Parathyroid adenoma (tissue), 2 donors: ENCODE measurements around the gene AATF.

ENCODE experiments used
- H2AFZ ChIP-seq: fragments of 300-600 bp; sonication (generic); one replicate; pipeline ENCODE4 v1.7.0; 2017; ENCODE audit warnings: antibody characterized with exemption, mild to moderate bottlenecking
- H3K27ac ChIP-seq: fragments of 300-600 bp; sonication (generic); one replicate; pipeline ENCODE4 v1.7.0; 2017
- H3K27me3 ChIP-seq: fragments of 300-600 bp; sonication (generic); one replicate; pipeline ENCODE4 v1.7.0; 2017; ENCODE audit warnings: low read length; ENCODE audit not compliant: control insufficient read depth, insufficient read depth
- H3K36me3 ChIP-seq: fragments of 300-600 bp; sonication (generic); one replicate; pipeline ENCODE4 v1.7.0; 2017; ENCODE audit warnings: low read length; ENCODE audit not compliant: control insufficient read depth, insufficient read depth
- H3K4me1 ChIP-seq: fragments of 300-600 bp; sonication (generic); one replicate; pipeline ENCODE4 v1.7.0; 2017; ENCODE audit warnings: control low read depth
- H3K4me2 ChIP-seq: fragments of 300-600 bp; sonication (generic); one replicate; pipeline ENCODE4 v1.7.0; 2017; ENCODE audit warnings: low read length
- H3K4me3 ChIP-seq: fragments of 300-600 bp; sonication (generic); one replicate; pipeline ENCODE4 v1.7.0; 2017; ENCODE audit warnings: low read depth, low read length
- H3K79me2 ChIP-seq: fragments of 300-600 bp; sonication (generic); one replicate; pipeline ENCODE4 v1.7.0; 2017; ENCODE audit warnings: control low read depth
- H3K9ac ChIP-seq: fragments of 300-600 bp; sonication (generic); one replicate; pipeline ENCODE4 v1.7.0; 2017; ENCODE audit warnings: mild to moderate bottlenecking
- H3K9me3 ChIP-seq: fragments of 300-600 bp; sonication (generic); one replicate; pipeline ENCODE4 v1.7.0; 2017; ENCODE audit warnings: low read length; ENCODE audit not compliant: control insufficient read depth
- TF ChIP-seq, protein P1 (sequence below): fragments of 300-600 bp; sonication (generic); IDR thresholded peaks from one replicate; pipeline ENCODE4 v1.7.0; 2017; ENCODE audit warnings: antibody characterized with exemption, mild to moderate bottlenecking
- donor health status: primary hyperparathyroidism.

Gene AATF

DNA sequence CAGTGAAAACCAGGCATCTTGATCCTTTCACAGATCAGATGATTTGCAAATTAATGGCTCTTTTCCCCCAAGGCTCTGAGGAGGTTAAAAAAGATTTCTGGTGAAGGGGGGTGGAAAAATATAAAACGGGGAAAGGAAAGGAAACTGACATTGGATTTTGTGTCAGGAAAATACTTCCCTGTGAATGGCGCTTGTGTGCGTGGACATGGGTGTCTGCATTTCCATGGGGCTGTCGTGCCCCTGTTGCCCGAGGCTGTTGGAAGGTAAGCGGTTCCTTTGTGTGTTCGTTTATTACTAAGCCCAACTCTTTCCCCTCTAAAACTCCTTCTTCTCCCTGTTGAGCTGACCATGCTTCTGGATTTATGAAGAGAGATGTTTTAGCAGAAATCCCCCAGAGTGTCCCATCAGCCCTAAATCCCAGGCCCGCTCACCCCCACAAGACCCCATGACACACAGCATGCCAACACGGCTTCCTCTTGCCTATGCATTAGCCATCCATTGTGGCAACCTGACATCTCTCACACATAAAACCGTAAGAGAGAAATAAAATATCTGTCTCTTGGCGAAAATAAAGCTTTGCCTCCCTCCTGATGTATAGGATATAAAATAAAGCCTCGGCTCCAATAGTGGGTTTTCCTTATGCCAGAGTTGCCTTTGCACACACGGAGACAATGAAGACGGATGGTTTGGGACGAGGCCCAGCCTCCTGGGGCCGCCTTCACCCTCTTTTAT, 18.7 kb upstream of the AATF start:
- no peaks in the 10 kb centered on the region for H3K79me2 ChIP-seq
- H3K27me3 ChIP-seq, result peaks cover 27% of the 10 kb centered on the region
- H3K27ac ChIP-seq, result no peak overlapping the region
- H3K9me3 ChIP-seq, result no peaks in the 10 kb centered on the region
- no peaks in the 10 kb centered on the region for H3K4me1 ChIP-seq
- no peak overlapping the region for H2AFZ ChIP-seq
- H3K4me3 ChIP-seq, result no peak overlapping the region
- H3K9ac ChIP-seq, result no peak overlapping the region
- H3K36me3 ChIP-seq, result no peaks in the 10 kb centered on the region
- no peak overlapping the region for H3K4me2 ChIP-seq
- TF ChIP-seq, protein P1, sequence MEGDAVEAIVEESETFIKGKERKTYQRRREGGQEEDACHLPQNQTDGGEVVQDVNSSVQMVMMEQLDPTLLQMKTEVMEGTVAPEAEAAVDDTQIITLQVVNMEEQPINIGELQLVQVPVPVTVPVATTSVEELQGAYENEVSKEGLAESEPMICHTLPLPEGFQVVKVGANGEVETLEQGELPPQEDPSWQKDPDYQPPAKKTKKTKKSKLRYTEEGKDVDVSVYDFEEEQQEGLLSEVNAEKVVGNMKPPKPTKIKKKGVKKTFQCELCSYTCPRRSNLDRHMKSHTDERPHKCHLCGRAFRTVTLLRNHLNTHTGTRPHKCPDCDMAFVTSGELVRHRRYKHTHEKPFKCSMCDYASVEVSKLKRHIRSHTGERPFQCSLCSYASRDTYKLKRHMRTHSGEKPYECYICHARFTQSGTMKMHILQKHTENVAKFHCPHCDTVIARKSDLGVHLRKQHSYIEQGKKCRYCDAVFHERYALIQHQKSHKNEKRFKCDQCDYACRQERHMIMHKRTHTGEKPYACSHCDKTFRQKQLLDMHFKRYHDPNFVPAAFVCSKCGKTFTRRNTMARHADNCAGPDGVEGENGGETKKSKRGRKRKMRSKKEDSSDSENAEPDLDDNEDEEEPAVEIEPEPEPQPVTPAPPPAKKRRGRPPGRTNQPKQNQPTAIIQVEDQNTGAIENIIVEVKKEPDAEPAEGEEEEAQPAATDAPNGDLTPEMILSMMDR, result no peak

DNA sequence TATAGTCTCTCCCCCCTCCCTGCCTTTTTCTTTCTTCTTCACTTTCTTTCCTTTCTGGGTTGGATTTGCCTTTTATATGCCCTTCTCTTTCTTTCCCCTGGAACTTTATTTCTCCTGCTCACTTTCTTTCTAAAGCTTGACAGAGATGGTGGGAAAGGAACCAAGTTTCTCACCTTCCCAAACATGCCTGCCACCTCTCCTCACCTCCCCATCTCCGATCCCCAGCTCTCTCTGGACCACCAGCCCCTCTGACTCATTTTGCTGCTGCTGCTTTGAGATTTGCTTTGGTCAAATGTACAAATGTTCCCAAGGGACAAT, 18.2 kb upstream of the AATF start:
- Histone ChIP-seq H3K36me3 (no peaks in the 10 kb centered on the region), H3K9ac (no peak overlapping the region), H3K27me3 (peaks cover 28% of the 10 kb centered on the region), H3K4me1 (no peaks in the 10 kb centered on the region), H2AFZ (no peak overlapping the region), H3K9me3 (no peaks in the 10 kb centered on the region), H3K27ac (no peak overlapping the region), H3K4me2 (no peak overlapping the region), H3K79me2 (no peaks in the 10 kb centered on the region), H3K4me3 (no peak overlapping the region)
- TF ChIP-seq, protein P1, result no peak

GRCh38 chr17:36931096-36931696, 17.6 kb upstream of the AATF start:
- no peaks in the 10 kb centered on the region for H3K4me1 ChIP-seq
- no peak overlapping the region for H3K9ac ChIP-seq
- H3K79me2 ChIP-seq, result no peaks in the 10 kb centered on the region
- no peak overlapping the region for H3K27ac ChIP-seq
- H3K27me3 ChIP-seq, result peaks cover 31% of the 10 kb centered on the region
- no peaks in the 10 kb centered on the region for H3K36me3 ChIP-seq
- H3K4me2 ChIP-seq, result no peak overlapping the region
- no peaks in the 10 kb centered on the region for H3K9me3 ChIP-seq
- no peak overlapping the region for H2AFZ ChIP-seq
- TF ChIP-seq, protein P1, result no peak
- no peak overlapping the region for H3K4me3 ChIP-seq

- Histone ChIP-seq H3K4me1 (no peaks in the 10 kb centered on the region), H3K36me3 (no peaks in the 10 kb centered on the region), H3K9me3 (no peaks in the 10 kb centered on the region), H2AFZ (no peak overlapping the region), H3K4me3 (no peak overlapping the region), H3K27ac (no peak overlapping the region), H3K79me2 (no peaks in the 10 kb centered on the region), H3K27me3 (peaks cover 34% of the 10 kb centered on the region), H3K9ac (no peak overlapping the region), H3K4me2 (peak overlapping the region; percentile 37)
- TF ChIP-seq, protein P1, result no peak
Measured at GRCh38 chr17:36931697-36932382, 16.9 kb upstream of the AATF start.
